Caco-2 (cell line): ENCODE data around the gene PIP4K2A. TPM values are rescaled to one million over a fixed set of nuclear protein-coding genes. Genes with fewer than 3 reads are reported as not detected.
"Not testable (repeated sequence)": the region's sequence is repeated elsewhere in the genome, so short reads cannot be mapped to it uniquely, and the experiment has no call there.

Experiments
- BruUV-seq: library from RNA; stranded (reverse); fragments of 400-500 nt; replicated peaks from 2 replicates; lab custom pipeline; 2021; lab: Mats Ljungman, UMichigan
- CTCF ChIA-PET: fragments of 300-600 bp; sonication (Branson Sonifier 250); formaldehyde crosslinking; loops from one replicate; lab custom pipeline; 2022; ENCODE audit warnings: antibody characterized with exemption; lab: Charles Lee
- POLR2A ChIA-PET: fragments of 300-600 bp; sonication (Branson Sonifier 250); formaldehyde crosslinking; loops from one replicate; lab custom pipeline; 2022; ENCODE audit warnings: antibody characterized with exemption; lab: Charles Lee
- DNase-seq, 2 experiments: peaks; one replicate each; pipeline versions ENCODE4 v3.0.0 to v3.0.0-alpha.2; 2020 to 2022
- H3K27me3 ChIP-seq: replicated peaks from 2 replicates; pipeline ENCODE4 v1.6.0; 2011; ENCODE audit warnings: low read length; ENCODE audit not compliant: control insufficient read depth, insufficient read depth
- H3K36me3 ChIP-seq: 2 replicates; pipeline ENCODE4 v1.5.1; 2011; ENCODE audit warnings: low read length; ENCODE audit not compliant: control insufficient read depth, insufficient read depth
- H3K4me1 ChIP-seq: fragments of 250-450 bp; sonication (Bioruptor Pico); 2 replicates; pipeline ENCODE4 v1.5.1; 2020; ENCODE audit warnings: mild to moderate bottlenecking
- H3K4me3 ChIP-seq: 2 replicates; pipeline ENCODE4 v1.5.1; 2011; ENCODE audit warnings: low read depth, mild to moderate bottlenecking, control low read depth, low read length
- H3K9me3 ChIP-seq: fragments of 250-450 bp; sonication (Bioruptor Pico); 2 replicates; pipeline ENCODE4 v1.5.1; 2020; ENCODE audit warnings: mild to moderate bottlenecking, moderate library complexity
- H3K27ac Mint-ChIP-seq: one replicate; pipeline ENCODE4 v1.8.0; 2022; ENCODE audit warnings: mixed read lengths; ENCODE audit not compliant: unreplicated experiment
- H3K27me3 Mint-ChIP-seq: one replicate; pipeline ENCODE4 v1.8.0; 2022; ENCODE audit warnings: mixed read lengths; ENCODE audit not compliant: insufficient read depth, unreplicated experiment
- H3K36me3 Mint-ChIP-seq: one replicate; pipeline ENCODE4 v1.8.0; 2022; ENCODE audit warnings: mild to moderate bottlenecking, mixed read lengths; ENCODE audit not compliant: insufficient read depth, unreplicated experiment
- H3K4me1 Mint-ChIP-seq: one replicate; pipeline ENCODE4 v1.8.0; 2022; ENCODE audit warnings: low read depth, mixed read lengths; ENCODE audit not compliant: unreplicated experiment
- H3K4me3 Mint-ChIP-seq: one replicate; pipeline ENCODE4 v1.8.0; 2022; ENCODE audit warnings: mild to moderate bottlenecking, moderate library complexity, mixed read lengths; ENCODE audit not compliant: unreplicated experiment
- H3K9me3 Mint-ChIP-seq: one replicate; pipeline ENCODE4 v1.8.0; 2022; ENCODE audit warnings: mixed read lengths; ENCODE audit not compliant: unreplicated experiment
- CTCF ChIP-seq, 2 experiments: fragments of 200-600 bp in 1 of 2; IDR thresholded peaks; 1 replicate in 1 of 2; 2 replicates in 1 of 2; pipeline versions ENCODE4 v1.5.1 to v1.8.0; 2011 to 2022; ENCODE audit warnings: antibody characterized with exemption in 1 of 2, control low read depth in 1 of 2, inconsistent platforms in 1 of 2, low read depth in 1 of 2, low read length in 1 of 2, mild to moderate bottlenecking in 1 of 2, moderate library complexity in 1 of 2; ENCODE audit not compliant: insufficient read depth in 1 of 2, severe bottlenecking in 1 of 2, unreplicated experiment in 1 of 2
- intact Hi-C: fragments of 100-400 bp; cut with micrococcal nuclease; formaldehyde crosslinking; loops from one replicate; pipeline ENCODE4 v1.10.0; 2022; ENCODE audit not compliant: unreplicated experiment
- total RNA-seq: library from RNA; stranded (reverse); gene quantifications from 2 replicates; pipeline ENCODE4 v1.2.3, GENCODE V29; 2022

Gene PIP4K2A
- total RNA-seq, 1 experiment from 2014 or later, result 26.9 TPM

GRCh38 chr10:22518167-22518724, 196.1 kb downstream of the PIP4K2A start:
- no TSS peak for BruUV-seq
- Mint-ChIP-seq H3K27ac (no peak overlapping the region), H3K4me1 (no peaks in the 10 kb centered on the region), H3K27me3 (peaks cover 9% of the 10 kb centered on the region), H3K4me3 (no peak overlapping the region), H3K36me3 (no peaks in the 10 kb centered on the region), H3K9me3 (peaks cover 5% of the 10 kb centered on the region)
- intact Hi-C loops, result no loop called here
- no peak for TF ChIP-seq CTCF (IDR thresholded peaks at IDR 0.05; ENCODE audit: insufficient read depth in 1 of 2, low read depth in 1 of 2, low read length in 1 of 2, severe bottlenecking in 1 of 2, unreplicated experiment in 1 of 2)
- Histone ChIP-seq H3K27me3 (no peaks in the 10 kb centered on the region; the same call in 1 of the 2 replicates), H3K4me3 (no peak overlapping the region), H3K9me3 (no peaks in the 10 kb centered on the region), H3K36me3 (no peaks in the 10 kb centered on the region), H3K4me1 (peaks cover 10% of the 10 kb centered on the region)
- DNase-seq, result no peak
- CTCF ChIA-PET, result no interaction called here
- POLR2A ChIA-PET, result no interaction called here

DNA sequence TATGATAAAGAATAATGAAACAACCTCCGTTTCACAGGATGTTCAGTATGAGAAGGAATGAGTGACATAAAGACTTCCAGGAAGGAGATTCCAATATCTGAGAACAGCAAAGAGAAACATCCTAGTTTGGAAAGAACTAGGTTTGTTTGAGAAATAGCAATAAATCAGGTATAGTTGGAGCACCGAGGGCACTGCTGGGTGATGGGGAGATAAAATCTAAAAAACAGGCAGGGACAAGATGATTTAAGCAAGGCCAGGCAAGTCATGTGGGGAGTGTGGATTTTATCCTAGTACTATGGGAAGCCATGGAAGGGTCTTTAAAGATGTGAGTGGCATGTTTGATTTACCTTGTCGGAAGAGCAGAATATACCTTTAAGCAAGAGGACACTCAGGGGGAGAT, 199.4 kb downstream of the PIP4K2A start:
- H3K36me3 Mint-ChIP-seq, result no peaks in the 10 kb centered on the region
- intact Hi-C loops, result no loop called here
- POLR2A ChIA-PET, result no interaction called here
- DNase-seq, result no peak
- H3K27ac Mint-ChIP-seq, result no peak overlapping the region
- H3K4me1 Mint-ChIP-seq, result no peaks in the 10 kb centered on the region
- H3K9me3 ChIP-seq, result peaks cover 7% of the 10 kb centered on the region; the same call in 1 of the 2 replicates
- H3K36me3 ChIP-seq, result no peaks in the 10 kb centered on the region
- no peak overlapping the region for H3K4me3 ChIP-seq
- H3K27me3 ChIP-seq, result no peaks in the 10 kb centered on the region; the same call in 1 of the 2 replicates
- peaks cover 32% of the 10 kb centered on the region for H3K9me3 Mint-ChIP-seq
- TF ChIP-seq CTCF (IDR thresholded peaks at IDR 0.05; ENCODE audit: insufficient read depth in 1 of 2, low read depth in 1 of 2, low read length in 1 of 2, severe bottlenecking in 1 of 2, unreplicated experiment in 1 of 2), result no peak
- peaks cover 11% of the 10 kb centered on the region for H3K4me1 ChIP-seq
- no TSS peak for BruUV-seq
- H3K4me3 Mint-ChIP-seq, result no peak overlapping the region
- CTCF ChIA-PET, result no interaction called here
- H3K27me3 Mint-ChIP-seq, result peaks cover 8% of the 10 kb centered on the region

- H3K27me3 Mint-ChIP-seq, POLR2A ChIA-PET, intact Hi-C loops, H3K36me3 ChIP-seq, DNase-seq, H3K9me3 ChIP-seq, H3K36me3 Mint-ChIP-seq, H3K4me1 Mint-ChIP-seq, H3K27ac Mint-ChIP-seq, H3K4me3 ChIP-seq, BruUV-seq, CTCF ChIA-PET, H3K27me3 ChIP-seq, H3K4me3 Mint-ChIP-seq: not testable (repeated sequence)
- peaks cover 38% of the 10 kb centered on the region for H3K9me3 Mint-ChIP-seq
- H3K4me1 ChIP-seq, result peaks cover 11% of the 10 kb centered on the region
Observed at GRCh38 chr10:22514414-22514758, 200.0 kb downstream of the PIP4K2A start.
